Stomach (tissue), 4 donors: ENCODE data around the gene NTM.

Source experiments
- EP300 ChIP-seq: sonication (generic); formaldehyde crosslinking; IDR thresholded peaks from one replicate; pipeline ENCODE4 v1.6.1; 2017; ENCODE audit warnings: antibody characterized with exemption
- POLR2A ChIP-seq, 4 donors: fragments of 450-650 bp; IDR thresholded peaks; one replicate each; pipeline ENCODE4 v1.6.1; 2016; ENCODE audit warnings: antibody characterized with exemption in 4 of 4, control low read depth in 2 of 4, mild to moderate bottlenecking in 1 of 4, moderate library complexity in 1 of 4
- TF ChIP-seq, protein P1 (sequence below), 7 experiments: fragments of 450-650 bp in 4 of 7; fragments of 200-600 bp in 3 of 7; sonication (generic) in 3 of 7; IDR thresholded peaks; one replicate each; pipeline ENCODE4 v1.5.1; 2016 to 2019; ENCODE audit warnings: antibody characterized with exemption in 7 of 7, control low read depth in 2 of 7, mild to moderate bottlenecking in 1 of 7

DNA sequence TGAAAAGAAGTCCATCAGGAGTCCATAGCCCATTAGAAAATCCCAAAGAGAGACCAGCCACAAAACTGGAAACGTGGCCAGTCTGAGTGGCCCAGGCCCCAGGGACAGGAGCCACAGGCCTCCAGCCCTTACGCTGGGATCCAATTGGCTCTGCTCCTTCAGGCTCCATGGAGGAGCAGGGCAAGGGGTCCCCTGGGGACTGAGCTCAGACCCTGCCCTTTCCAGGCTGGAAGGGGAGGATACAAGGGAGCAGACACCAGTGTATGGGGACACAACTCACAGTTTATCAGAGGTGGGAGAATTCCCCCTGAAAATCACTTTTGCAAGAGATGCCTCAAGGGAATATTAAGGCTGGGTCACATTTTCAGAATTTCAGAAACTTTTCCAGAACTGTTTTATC lies 227.5 kb downstream of the NTM start:
- TF ChIP-seq POLR2A (IDR thresholded peaks at IDR 0.05) (no peak), EP300 (no peak)
- TF ChIP-seq, protein P1, sequence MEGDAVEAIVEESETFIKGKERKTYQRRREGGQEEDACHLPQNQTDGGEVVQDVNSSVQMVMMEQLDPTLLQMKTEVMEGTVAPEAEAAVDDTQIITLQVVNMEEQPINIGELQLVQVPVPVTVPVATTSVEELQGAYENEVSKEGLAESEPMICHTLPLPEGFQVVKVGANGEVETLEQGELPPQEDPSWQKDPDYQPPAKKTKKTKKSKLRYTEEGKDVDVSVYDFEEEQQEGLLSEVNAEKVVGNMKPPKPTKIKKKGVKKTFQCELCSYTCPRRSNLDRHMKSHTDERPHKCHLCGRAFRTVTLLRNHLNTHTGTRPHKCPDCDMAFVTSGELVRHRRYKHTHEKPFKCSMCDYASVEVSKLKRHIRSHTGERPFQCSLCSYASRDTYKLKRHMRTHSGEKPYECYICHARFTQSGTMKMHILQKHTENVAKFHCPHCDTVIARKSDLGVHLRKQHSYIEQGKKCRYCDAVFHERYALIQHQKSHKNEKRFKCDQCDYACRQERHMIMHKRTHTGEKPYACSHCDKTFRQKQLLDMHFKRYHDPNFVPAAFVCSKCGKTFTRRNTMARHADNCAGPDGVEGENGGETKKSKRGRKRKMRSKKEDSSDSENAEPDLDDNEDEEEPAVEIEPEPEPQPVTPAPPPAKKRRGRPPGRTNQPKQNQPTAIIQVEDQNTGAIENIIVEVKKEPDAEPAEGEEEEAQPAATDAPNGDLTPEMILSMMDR (IDR thresholded peaks at IDR 0.05): no peak
